ENCODE measurements around the gene PDZD2.

- no peak for TF ChIP-seq POLR2A (IDR thresholded peaks at IDR 0.05)
- TF ChIP-seq POLR2AphosphoS5 (IDR thresholded peaks at IDR 0.05), result no peak
These were observed 343.7 kb downstream of the PDZD2 start for GRCh38 chr5:31982621-31983020.

Measured in suprapubic skin (tissue), 4 donors.